GM19372 (cell line): Measurements from ENCODE around the gene CRACR2B.

Experiments used
- ATAC-seq: cut with Tn5 transposase; IDR thresholded peaks from one replicate; pipeline ENCODE4 v1.9.1; 2021; ENCODE audit warnings: mild to moderate bottlenecking, low read depth, moderate library complexity; ENCODE audit not compliant: unreplicated experiment

Gene CRACR2B

DNA sequence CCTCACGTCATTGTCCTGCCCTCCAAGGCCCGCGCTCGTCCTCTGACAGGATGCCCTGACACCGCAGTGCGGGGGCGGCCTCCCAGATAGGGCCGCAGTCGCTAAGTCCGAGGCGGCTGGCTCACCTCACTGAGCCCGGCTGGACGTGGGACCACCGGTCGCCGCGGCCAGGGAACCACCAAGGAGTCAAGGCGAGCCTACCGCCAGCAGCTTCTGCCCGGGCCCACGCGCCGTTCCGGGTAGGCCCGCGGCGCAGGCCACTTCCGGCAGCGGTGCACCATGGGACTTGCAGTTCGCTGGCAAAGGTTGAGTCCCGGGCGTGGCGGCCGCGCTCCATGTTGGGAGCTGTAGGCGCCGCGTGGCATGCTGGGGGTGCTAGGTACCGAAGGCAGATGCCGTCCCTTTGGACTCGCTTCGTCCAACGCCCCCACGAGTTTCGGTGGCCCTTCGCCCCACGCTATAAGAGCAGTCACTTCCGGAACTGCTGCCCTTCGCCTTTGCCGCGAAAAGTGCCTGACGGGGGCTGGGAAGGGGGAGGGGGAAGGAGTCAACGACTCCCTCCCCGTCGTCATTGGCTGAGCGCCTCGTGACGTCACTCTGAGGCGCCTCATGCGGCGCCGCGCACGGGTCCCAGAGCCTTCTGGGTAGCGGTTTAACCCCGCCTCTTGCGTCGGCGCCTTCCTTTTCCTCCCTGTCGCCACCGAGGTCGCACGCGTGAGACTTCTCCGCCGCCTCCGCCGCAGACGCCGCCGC lies 18.3 kb upstream of the CRACR2B start, which contains the start of gene RPLP2:
Gene RPLP2 (plus strand): TSS at position 681 of the 753 bp plus-strand sequence. CDS start 268 bp downstream, outside the sequence.
- peak; percentile 63 for ATAC-seq

DNA sequence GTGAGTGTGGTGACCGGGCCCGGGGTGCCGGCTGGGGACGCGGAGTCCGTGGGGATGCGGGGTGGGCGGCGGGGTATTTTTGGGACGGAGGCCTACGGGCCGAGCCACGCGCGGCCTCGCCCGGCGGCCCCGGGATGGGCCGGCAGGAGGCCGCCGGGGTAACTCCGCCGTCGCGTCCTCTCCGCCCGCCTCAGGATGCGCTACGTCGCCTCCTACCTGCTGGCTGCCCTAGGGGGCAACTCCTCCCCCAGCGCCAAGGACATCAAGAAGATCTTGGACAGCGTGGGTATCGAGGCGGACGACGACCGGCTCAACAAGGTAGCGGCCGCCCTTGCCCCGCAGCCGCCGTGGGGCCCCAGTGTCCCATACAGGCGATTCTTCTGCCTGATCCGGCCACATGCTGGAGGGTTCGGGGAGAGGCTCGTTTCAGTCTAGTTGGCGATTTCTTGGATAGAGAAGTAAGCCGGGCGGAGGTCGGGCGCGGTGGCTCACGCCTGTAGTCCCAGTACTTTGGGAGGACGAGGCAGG lies 17.6 kb upstream of the CRACR2B start:
- ATAC-seq, result peak; percentile 1

GRCh38 chr11:811446-812245 lies 16.1 kb upstream of the CRACR2B start:
- ATAC-seq, result no peak

- ATAC-seq, result no peak
Observed at GRCh38 chr11:812390-812789, 15.3 kb upstream of the CRACR2B start.

- no peak for ATAC-seq
Observed at GRCh38 chr11:813072-813455, 14.7 kb upstream of the CRACR2B start.

DNA sequence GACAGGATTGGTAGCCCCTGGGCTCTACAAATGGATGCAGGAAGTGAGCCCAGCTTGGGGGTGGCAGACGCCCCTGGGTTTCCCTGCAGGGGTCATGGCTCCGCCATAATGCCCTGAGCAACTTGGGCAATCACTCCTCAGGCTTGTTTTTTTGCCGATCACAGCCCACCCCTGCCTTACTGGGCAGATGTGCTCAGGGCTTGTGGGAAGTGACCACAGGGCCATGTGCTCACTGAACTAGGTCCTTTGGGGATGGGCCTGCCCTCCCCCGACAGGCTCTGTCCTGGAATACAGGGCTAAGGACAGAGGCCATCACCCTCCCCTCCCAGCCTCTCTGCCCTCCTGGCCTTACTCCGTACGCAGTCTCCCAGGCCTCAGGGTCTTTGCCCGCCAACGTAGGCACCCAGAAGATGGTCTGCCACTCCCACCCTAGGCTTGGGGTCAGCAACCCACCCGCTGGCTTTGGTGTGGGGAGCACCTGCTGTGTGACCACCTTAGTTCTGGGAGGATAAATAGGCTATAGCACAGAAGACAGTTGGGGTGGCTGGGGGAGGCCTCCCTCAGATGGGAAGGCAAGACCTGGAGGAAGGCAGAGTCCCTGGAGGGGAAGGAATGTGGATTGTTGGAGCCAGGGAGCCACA lies 14.1 kb upstream of the CRACR2B start:
- ATAC-seq, result no peak

- no peak for ATAC-seq
Observed at GRCh38 chr11:815675-816432, 11.9 kb upstream of the CRACR2B start.

DNA sequence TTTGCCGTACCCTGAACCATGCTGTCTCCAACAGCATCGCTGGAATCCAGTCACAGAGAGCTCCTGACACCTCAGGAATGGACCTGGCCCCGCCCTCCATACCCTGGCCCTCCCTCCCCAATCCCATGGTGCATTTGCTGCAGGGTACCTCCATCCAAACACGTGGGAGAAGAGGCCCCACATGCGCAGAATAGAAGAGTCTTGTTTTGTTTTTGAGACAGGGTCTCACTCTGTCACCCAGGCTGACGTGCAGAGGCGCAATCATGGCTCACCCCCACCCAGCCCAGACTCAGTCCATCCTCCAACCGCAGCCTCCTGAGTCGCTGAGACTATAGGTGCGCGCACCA lies 11.3 kb upstream of the CRACR2B start:
- no peak for ATAC-seq

DNA sequence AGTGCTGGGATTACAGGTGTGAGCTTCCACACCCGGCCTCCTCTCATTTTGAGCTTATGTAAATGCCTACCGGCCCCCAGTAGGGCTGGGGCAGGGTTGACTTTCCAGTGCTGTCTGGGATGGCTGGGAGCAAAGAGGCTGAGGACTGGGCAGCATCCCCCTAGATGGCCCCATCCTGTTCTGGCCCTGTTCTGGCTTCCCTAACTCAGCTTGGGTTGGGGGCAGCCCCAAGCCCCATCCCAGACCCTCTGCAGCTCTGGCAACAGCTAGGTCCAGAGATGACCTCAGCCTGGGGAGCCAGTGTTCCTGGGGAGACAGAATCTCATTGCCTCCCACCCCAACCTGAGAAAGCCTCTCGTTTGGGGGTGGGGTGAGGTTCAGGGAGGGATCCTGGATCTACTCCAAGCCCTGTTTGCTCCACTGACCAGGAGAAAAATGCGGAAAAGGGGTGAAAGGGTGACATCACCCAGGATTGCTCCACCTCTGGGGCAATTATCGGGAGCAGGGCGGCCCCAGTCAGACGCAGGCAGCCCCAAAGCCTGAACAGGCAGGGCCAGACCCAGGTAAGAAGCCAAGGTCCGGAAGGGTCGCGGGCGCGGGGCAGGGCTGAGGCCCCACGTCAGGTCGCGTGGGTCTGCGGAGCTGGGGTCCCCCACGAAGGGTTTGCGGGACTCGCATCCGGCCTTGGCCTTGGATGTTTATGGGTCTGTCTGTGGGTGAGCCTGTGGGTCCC lies 9.2 kb upstream of the CRACR2B start, which contains the start of gene PNPLA2:
Gene PNPLA2 (plus strand): TSS at position 519 of the 733 bp plus-strand sequence. CDS start 805 bp downstream, outside the sequence.
- no peak for ATAC-seq

GRCh38 chr11:819129-819931 lies 8.4 kb upstream of the CRACR2B start:
- ATAC-seq, result peak; percentile 60

DNA sequence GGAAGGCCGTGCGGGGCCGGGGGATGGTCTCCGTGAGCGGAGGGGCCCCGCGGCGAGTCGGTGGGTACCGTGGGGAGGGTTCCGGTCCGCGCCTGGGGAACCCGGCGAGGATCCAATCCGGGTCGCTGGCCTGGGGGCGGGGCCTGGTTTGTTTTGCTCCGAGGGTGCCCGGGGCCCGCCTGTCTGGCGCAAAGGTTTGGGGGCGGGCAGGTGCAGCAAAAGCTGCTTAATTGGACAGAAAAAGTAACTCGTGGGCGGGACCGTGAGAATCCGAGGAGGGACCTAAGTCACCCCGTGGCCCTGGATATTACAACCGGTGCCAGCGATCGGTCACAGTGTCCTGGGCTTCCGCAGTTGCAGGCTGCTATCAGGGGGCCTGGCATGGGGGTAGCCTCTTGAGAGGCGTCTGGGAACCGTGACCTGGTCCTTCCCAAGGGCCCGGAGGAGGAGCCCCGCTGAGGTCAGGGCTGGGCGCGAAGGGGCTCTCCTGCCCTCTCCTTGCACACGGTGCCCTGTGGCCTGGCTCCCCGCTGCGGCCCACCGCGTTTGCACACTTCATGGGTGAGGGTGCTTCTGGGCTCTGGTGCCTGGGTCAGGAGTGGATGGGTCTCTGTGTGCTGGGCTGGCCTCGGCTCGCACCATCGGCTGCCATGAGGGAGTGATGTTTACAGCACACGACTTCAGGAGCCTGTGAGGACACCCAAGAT lies 7.6 kb upstream of the CRACR2B start:
- ATAC-seq, result peak; percentile 64

DNA sequence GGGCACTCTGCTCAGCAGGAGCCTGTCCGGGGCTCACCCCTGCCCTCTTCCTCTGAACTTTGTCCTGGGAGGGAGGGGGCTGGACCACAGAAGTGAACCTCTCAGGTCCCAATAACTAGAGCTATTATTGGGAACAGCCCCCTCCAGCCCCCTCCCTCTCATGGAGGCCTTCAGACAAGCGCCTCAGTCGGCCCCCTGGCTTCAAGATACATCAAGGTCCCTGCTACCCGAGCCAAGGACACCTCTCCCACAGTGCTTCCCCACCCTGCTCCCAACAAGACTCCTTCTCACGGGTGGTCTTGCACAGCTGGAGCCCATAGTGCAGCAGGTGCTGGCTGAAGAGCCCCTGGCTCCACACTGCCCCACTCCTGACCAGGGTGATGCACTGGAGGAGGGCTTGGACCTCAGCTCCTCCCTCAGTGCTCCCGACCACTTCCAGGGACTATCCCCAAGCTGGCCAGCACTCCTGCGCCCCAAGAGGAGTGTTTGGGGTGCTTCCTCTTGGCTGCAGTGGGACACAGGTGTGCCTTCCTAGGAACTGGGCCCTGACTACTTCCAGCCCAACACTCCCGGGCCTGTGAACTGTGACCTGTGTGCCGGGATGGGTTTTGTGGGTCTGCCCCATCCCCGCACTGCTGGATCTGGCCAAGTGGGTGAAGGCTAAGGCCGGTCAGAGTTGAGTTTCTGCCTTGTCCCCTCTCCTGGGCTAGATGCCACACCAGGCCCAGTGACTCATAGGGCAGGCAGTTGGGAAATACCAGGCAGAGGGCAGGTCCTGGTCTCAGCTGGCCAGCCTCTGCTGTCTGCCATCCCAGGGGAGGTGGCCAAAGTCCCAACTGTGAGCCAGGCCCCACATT lies 6.8 kb upstream of the CRACR2B start:
- ATAC-seq, result no peak

DNA sequence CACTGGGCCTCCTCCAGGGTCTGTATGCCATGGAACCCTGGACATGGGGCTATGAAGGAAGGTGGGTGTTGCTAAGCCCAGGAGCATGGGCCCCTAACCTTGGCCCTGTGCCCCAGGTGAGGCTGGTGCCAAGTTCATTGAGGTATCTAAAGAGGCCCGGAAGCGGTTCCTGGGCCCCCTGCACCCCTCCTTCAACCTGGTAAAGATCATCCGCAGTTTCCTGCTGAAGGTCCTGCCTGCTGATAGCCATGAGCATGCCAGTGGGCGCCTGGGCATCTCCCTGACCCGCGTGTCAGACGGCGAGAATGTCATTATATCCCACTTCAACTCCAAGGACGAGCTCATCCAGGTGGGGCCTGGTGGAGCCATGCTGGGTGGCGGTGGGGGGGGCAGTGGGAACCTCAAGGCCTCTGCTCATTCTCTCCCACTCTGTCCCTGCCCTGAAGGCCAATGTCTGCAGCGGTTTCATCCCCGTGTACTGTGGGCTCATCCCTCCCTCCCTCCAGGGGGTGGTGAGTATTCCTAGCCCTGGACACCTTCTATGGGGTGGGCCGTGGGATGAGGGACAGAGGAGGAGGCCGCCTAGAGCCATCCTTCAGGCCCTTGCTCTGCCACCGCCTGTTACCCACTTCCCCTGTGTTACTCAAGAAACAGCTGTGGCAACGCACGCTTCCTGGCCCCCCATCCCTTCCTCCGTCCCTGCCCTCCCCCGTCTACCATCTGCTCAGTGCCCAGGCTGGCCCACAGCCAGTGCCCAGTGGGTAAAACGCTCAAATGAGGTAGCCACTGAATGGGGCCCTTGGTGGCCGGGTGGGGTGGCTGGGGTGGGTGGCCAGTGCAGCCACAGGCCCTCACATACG lies 6.0 kb upstream of the CRACR2B start:
- ATAC-seq, result no peak

- ATAC-seq, result no peak
Observed at GRCh38 chr11:823441-824291, 4.1 kb upstream of the CRACR2B start.

GRCh38 chr11:824292-824880 lies 3.3 kb upstream of the CRACR2B start:
- no peak for ATAC-seq
